ENCODE data around the gene CLK3.
"Not testable (repeated sequence)": the region's sequence is repeated elsewhere in the genome, so short reads cannot be mapped to it uniquely, and the experiment has no call there.

Gene CLK3

DNA sequence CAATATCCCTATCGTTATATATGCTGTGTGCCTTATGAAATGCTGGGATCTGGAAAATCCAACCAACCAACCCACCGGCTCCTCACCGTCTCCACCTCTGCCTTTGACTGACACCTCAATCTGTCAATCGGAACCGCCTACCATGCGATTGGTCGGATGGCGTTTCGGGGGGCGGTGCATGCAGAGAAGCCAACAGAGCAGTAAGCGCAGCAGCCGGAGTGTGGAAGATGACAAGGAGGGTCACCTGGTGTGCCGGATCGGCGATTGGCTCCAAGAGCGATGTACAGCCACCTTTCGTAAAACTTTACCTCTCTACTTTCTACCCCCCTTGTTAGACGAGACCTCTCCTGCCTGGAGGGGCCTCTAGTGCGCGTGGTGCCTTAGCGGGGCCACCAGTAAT lies 6.3 kb downstream of the CLK3 start:
- no peak for FAIRE-seq

DNA sequence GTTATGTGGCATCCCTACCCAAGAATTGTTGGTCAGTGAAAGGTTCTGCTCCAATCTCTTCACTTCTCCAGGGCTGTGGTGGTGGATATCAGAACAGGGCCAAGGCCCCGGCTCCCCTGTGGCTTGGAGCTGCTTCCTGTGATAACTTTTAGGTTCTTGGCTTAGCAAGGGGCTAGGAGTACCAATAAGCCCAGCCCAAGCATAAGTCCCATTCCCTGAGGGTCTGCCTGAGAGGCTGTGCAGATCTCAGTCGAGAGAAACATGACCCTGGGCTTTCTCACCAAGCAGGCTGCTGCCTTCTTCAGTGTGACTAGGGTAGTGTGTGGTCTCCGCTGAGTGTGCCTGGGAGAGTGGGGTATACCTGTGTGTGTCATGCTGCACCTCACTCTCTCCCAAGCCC lies 7.1 kb downstream of the CLK3 start:
- FAIRE-seq = no peak

DNA sequence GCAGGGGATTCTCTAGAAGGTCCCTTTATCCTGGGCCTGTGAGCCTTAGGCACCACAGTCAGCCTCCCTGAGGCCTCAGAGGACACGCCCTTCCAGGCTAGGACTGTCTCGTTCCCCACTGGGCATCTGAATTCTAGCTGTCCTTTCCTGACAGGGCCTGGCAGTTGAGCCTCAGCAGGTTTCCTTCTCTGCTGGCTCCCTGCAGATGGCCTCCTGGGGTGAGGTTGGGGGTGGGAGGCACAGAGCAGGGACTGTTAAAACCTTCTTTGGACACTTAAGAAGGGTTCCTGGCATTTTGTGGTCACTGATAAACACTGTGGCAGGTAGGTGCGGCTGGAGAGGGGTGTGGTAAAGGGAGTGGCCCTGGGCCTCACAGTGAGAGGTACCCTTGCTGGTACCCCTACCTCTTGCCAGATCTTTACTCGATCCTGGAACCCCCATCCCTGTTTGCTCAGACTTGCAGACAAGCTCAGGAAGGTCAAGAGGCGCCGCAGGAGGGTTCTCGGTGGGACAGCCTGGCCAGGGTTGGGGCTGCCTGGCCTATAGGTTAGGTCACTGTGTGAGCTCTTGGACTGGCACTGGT lies 8.5 kb downstream of the CLK3 start:
- no peak for FAIRE-seq

DNA sequence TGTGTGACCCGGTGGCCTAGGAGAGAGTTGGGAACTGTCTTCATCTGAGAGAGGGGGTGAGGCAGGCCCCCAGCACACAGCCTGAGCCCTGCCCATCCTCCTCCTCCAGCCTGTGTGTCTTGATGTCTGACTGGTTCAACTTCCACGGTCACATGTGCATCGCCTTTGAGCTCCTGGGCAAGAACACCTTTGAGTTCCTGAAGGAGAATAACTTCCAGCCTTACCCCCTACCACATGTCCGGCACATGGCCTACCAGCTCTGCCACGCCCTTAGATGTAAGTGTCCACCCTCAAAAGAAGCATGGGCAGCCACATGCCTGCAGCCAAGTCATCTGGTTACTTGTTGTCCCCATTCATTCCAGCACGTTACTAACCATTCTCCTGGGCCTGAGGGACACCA lies 10.1 kb downstream of the CLK3 start:
- FAIRE-seq = no peak

DNA sequence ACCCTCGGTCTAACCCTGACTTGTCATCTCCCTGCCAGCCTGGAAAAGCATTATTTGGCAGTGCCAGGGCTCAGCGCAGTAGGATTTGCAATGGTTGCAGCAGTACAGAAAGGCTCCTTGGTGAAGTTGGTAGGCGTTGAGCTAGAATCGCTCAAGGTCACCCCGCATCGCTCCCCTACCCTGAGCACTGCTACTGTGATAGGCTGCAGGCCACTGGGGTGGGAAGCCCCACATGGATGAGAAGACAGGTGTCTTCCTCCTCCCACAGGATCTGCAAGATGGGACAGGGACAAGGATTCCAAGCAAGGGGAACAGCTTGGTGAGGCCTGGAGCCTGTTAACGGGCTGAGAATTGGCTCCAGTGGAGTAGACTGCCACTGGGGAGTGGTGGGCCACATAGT lies 10.7 kb downstream of the CLK3 start:
- no peak for FAIRE-seq

DNA sequence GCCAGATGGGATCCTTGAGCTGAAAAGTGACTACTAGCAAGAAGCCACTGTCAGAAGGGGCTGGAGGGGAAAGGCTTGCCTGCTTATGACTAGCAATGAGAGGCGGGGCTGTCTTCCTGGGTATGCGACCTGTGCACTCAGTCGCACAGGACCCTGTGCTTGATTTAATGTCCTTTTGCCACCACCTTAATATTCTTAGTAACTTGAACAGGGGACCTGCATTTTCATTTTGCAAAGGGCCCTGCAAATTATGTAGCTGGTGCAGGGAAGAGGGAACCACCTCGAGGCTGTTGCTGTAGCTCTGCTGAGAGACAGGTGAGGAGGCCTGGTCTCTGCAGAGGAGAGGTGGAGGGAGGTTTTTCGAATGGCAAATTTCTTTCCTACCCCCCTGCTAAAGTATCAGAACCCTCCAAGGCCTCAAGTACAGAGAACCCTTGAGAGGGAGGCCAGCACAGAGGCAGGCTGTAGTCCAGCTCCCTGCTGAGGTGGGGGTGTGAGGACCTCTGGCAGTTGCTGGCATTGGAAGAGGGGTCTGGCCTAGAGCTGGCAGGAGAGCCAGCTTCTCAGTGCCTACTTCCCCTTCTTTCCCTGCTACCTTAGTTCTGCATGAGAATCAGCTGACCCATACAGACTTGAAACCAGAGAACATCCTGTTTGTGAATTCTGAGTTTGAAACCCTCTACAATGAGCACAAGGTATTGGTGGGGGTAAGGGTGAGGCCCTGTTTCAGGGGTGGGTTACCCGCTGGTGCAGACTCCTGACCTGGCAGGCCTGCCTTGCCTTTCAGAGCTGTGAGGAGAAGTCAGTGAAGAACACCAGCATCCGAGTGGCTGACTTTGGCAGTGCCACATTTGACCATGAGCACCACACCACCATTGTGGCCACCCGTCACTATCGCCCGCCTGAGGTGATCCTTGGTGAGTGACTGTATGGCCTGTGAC lies 11.4 kb downstream of the CLK3 start:
- FAIRE-seq = no peak

DNA sequence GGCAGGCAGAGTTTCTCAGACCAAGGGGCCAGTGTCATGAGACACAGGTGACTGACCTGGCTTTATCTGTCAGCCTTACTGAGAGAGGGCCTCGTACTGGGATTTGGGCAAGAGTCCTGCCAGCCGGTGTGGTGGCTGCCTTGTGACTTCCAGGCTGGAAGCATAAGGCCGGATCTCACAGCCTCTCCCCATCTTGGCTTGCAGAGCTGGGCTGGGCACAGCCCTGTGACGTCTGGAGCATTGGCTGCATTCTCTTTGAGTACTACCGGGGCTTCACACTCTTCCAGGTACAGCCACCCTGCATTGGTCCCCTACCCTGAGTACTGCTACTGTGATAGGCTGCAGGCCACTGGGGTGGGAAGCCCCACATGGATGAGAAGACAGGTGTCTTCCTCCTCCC lies 12.1 kb downstream of the CLK3 start:
- no peak for FAIRE-seq

DNA sequence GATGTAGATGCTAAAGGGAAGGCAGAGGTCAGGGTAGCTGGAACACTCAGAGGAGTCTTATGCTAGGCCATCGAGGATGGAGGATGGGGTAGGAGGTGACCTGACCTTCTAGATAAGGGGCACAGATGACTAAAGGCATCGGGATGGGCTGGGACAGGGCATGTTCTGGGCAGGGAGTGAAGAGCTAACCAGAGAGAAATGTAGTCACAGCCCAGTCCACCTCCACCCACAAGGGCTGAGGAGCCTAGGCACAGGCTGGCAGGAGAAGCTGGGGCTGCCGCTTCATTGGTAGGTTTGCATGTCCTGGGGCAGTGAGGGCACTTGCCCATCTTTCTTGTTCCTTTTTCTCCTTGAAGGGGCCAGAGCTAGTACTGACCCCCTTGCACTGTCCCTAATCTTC lies 12.6 kb downstream of the CLK3 start:
- no peak for FAIRE-seq

DNA sequence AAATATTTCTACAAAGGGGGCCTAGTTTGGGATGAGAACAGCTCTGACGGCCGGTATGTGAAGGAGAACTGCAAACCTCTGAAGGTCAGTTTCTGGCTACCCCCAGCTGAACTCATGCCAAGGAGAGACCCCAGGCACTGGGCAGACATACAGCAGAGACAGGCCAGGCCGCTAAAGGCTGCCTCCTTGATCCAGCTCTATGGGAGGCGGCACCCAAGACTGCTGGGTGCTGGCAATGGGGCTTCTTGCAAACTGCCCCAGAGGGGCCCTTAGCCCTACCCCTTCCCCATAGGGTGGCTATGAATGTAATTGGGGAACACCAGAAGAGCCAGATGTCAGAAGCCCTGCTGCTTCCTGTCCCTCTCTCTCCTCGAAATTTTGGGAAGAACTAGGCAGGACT lies 13.3 kb downstream of the CLK3 start:
- FAIRE-seq = no peak

DNA sequence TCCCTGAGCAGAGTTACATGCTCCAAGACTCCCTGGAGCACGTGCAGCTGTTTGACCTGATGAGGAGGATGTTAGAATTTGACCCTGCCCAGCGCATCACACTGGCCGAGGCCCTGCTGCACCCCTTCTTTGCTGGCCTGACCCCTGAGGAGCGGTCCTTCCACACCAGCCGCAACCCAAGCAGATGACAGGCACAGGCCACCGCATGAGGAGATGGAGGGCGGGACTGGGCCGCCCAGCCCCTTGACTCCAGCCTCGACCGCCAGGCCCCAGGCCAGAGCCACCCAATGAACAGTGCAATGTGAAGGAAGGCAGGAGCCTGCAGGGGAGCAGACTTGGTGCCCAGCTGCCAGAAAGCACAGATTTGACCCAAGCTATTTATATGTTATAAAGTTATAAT lies 14.1 kb downstream of the CLK3 start:
- FAIRE-seq = not testable (repeated sequence)

DNA sequence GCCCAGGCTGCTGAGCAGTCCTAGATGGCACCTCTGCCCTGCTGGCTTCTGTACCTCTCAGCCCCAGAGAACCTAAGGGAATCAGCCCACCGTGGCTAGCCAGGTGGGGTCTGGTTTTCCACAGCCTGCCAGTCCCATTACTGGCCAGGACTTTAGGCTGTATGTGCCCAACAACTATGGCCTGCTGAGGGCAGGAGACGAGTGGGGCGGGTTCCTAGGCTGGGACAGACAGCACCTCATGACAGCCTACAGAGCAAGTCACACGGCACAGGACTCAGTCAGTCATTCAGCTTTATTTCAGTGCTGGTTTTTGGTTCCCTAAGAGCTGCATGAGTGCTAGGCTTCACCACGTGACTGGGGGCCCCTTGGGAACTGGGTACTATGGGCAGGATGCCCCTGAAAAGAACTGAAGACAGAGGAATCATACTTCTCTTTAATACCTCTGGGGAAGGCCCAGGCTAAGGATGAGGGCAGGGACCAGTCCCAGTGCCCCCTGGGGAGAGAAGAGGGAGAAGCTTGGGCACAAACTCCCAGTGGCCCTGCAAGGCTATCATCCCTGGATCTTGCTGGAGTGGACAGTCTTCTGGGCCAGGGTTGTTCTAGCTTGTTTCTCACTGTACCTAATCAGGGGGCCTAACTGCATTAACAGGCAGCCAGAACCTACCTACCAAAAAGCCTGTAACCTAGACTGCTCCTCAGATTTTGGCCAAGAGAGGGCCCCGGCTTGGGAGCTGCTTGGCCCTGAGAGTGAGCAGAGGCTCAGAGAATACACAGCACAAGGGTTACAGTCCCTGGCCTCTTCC lies 14.8 kb downstream of the CLK3 start:
- FAIRE-seq = no peak

DNA sequence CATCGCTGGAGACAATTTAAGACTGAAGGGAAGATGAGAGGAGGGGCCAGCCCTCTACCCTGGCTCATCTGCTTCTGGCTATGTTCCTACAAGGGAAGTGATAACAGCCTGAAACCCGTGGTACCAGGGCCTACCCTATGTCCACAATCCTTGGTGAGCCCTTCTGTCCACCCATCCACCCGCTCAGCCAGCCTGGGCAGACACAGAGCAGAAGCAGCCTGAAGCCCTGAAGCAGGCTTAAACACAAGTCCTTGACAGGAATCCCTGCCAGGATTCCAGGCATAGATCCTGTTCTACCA lies 15.4 kb downstream of the CLK3 start:
- no peak for FAIRE-seq

DNA sequence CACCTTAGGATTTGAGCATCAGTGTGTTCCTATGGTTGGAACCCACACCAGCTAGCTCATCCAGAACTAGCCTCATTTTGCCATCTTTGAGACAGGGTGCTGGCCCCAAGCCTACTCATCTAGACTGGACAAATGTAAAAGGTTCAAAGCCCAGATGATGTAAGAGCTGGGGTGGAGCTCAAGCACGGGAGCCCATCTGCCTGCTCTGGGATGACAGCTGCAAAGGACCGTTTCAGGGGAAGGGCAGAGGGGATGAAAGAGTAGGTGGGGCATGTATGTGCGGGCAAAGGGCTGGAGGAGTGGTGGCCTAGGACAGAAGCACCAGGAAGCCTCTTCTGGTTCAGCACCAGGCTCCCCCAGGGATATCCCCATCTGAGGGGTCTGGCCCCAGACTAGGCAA lies 15.8 kb downstream of the CLK3 start:
- no peak for FAIRE-seq

DNA sequence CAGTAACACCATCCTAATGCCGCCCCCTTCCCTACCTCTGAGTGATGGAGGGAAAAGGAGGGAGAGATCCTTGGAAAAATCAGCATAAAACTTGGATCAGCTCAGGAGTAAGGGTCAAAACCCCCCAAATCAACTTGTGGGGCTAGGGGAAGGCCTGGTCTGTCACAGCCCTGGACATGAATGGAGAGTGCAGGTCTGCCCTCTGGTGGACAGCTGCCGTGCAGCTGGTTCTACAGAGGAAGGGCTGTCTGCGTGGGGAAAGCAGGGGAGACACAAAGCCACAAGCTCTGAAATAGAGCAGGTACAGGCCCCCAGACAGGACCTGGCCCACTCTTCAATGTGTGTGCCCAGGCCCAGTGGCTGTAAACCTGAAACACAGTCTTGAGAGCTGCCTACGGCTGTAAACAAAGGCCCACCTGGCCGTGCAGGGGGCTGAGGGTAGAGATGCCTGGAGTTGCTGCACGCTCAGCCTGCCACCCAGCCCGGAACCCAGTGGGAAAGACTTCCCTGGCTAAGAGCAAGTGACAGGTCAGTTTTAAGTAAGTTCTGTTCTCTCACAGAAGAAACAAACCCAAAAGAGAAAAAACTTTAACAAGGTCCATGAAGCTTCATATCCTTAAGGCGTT lies 16.4 kb downstream of the CLK3 start:
- no peak for FAIRE-seq

DNA sequence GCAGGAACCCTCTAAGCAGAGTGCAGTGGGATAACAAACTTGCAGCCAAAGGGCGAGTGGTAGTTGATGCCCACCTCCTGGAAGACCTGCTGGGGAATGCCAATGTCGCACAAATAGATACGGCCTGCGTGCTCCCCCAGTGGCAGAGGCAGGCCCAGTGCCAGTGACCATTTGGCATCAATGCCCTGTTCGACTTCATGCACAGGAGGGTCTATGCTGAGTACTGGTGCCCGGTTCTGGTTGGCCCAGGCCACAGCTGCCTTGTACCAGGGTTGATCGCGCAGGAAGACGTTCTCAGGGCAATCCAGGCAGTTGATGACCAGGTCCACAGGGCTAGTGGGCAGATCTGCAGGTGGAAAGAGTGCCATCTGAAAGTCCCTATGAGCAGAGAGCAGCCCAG lies 17.0 kb downstream of the CLK3 start:
- no peak for FAIRE-seq

DNA sequence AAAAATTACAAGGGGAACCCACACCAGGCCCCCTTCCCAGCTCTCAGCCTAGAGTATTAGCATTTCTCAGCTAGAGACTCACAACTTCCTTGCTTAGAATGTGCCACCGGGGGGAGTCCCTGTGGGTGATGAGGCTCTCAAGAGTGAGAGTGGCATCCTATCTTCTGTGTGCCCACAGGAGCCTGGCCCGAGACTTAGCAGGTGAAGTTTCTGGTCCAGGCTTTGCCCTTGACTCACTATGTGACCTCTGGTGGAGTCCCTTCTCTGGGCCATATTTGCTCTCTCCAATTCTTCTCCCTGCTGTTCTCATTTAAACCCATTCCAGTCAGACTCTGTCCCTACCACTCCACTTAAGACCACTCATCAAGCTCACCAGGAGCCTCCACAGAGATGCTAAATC lies 18.1 kb downstream of the CLK3 start:
- FAIRE-seq = no peak

DNA sequence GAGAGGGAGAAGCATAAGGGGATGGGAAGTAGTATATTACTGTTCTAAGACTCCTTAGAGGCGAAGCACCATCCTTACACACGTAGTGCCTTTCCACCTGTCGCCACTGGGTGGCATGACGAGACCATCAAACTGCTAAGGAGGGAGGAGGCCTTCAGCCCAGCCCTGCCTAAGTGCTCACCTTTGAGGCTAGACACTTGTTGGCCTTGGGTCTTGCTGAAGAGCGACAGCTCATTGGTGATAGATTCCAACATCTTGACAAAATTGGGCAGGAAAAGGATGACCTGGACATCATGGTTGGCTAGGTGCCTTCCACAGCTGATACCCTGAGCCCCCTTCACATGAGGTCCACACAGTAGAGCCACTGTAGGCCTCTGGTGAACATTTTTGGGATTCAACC lies 19.6 kb downstream of the CLK3 start:
- FAIRE-seq = no peak

DNA sequence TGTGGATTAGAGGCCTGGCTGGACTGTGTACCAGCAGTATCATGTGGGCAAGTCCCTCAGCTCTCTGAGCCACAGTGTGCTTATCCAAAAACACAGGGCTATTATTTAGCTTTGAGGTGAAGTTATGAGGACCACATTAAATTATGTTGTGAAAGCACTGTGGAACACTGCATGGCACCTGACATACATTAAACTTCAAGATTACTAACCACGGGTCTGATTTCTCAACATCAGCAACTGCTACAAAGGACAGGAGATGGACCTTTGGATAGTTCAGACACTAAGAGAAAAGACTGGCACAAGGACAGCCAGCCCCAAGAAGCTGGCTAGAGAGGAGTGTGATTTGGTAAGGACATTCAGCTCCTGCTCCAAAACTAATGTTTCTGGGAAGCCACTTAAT lies 21.3 kb downstream of the CLK3 start:
- no peak for FAIRE-seq

DNA sequence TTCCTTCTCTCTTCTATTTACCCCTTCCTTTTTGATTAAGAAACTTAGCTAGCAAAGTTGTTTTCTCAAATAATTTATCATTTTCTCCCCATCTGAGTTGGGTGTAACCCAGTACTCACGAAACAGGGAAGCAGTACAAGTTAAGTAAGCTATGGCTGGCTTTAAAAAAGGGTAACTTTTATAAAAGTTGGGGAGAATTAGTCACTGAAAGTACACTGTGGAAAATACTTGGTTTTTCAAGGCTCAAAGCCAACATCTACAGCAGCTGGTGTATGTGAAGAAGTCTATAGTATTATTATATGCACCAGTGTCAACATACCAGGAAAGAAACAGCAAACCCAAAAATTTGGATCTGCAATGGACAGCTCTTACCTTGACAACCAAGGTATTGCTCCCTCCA lies 25.5 kb downstream of the CLK3 start:
- no peak for FAIRE-seq

DNA sequence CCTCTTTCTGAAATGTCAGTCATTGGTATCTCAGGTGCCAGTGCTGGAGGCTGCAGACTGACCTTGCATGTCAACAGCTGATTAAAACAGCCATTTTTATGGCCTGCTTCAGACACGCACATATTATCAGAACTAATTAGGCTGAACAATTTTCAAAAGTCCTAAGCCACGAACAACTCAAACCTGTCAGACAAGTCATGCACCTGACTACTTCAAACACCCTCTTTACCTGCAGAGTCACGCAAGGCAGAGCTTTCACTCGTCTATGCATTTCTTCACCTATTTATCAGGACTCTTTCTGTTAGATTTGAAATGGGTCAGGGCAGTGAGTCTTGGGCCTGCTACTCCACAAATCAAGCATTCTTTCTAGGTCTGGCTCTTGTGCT lies 26.7 kb downstream of the CLK3 start:
- no peak for FAIRE-seq

DNA sequence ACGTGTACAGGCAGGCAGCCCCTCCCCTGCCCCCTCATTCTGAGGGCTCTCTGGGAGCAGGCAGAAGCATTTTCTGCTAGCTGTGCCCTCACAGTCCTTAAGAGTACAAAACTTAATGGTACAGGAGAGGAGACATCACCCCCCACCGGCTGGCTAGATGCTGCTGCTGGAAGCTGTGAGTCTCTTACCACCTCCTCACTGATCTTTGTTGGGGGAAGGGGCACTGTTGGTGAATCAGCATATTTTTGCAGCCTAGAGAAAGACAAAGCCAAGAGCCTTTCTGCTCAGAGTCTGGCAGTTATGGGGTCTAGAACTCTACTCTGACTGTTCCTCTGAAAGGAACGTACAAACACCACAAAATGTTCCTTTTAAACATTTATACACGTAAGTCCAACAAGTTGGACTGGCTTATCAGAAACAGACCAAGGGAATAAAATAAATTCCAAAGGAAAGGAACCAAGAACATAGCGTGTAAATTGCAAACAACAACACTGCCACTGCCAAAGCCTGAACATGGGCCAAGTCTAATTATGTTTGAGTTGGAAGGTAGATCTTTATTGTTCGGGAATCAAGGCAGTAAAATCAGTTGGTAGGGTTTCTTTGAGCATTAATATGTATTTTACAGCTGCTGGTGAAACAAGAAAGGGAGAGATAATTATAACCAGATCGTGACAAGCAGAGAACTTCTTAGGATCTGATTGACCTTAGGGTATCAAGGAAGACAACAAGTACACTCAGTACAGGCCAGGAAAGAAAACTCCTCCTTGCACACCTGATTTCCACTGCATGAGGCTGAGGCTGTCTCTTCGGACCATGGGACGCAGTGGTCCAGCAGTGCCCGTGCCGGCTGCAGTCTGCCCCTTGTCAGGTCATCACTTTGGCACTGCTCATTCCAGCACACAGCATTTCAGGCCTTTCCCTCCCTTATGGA lies 27.4 kb downstream of the CLK3 start:
- FAIRE-seq = no peak

DNA sequence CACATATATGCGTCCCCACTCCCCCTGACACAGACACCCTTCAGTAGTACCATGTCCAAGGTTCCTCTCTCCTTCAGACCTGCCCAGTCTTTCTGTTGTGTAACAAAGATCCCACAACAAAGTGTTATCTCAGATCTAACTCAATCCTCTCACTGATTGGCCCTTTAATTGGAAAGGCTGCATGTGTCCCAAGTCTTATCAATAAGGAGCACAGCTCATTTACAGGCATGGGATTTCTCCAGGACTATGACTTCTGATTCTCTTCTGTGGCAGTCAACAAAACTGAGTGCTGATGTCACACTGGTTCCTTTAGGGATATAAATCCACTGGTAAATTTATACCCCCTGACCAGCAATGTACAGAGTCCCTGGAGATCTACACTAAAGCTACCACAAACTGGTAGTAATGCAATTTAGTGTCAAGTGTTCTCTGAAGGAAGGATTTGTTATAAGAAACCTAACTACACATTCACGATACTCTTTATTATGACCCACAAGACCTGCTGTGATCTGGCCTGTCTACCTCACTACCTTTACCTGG lies 28.1 kb downstream of the CLK3 start:
- no peak for FAIRE-seq

Data from A204.1 (cell line).